HCT116 (cell line): ENCODE results near the gene KCNK5. TPM values are rescaled to one million over a fixed set of nuclear protein-coding genes. Genes with fewer than 3 reads are reported as not detected.

ENCODE experiments used
- ATAC-seq: fragments of 200-7000 bp; cut with Tn5 transposase; 2 replicates; pipeline ENCODE4 v1.9.1; 2020; ENCODE audit warnings: mild to moderate bottlenecking, moderate library complexity
- BruUV-seq: library from RNA; stranded (reverse); fragments of 400-500 nt; replicated peaks from 2 replicates; lab custom pipeline; 2021; lab: Mats Ljungman, UMichigan
- CTCF ChIA-PET: fragments of 300-600 bp; sonication (Branson Sonifier 250); formaldehyde crosslinking; loops from one replicate; lab custom pipeline; 2021; ENCODE audit warnings: antibody characterized with exemption; lab: Charles Lee
- POLR2A ChIA-PET: fragments of 300-600, 350-600 bp; sonication (Branson Sonifier 250); formaldehyde crosslinking; loops from one replicate; lab custom pipeline; 2021; ENCODE audit warnings: antibody characterized with exemption; lab: Charles Lee
- RAD21 ChIA-PET, 2 experiments: fragments of 300-600 bp; sonication (Branson Sonifier 250); formaldehyde crosslinking; loops; one replicate each; lab custom pipeline; 2023; ENCODE audit warnings: low total read pairs in 2 of 2; ENCODE audit not compliant: uncharacterized antibody in 2 of 2, unreplicated experiment in 2 of 2, low non-redundant PET in 1 of 2; lab: Charles Lee
- DNase-seq: peaks from one replicate; pipeline ENCODE4 v3.0.0-alpha.2; 2010; ENCODE audit warnings: low read depth, low spot score
- H2AFZ ChIP-seq: fragments of 200-600 bp; shearing (Covaris generic), sonication (generic); 2 replicates; pipeline ENCODE4 v1.6.1; 2017; ENCODE audit warnings: low read depth, mixed run types, mixed read lengths, antibody characterized with exemption, low read length; ENCODE audit not compliant: poor library complexity, severe bottlenecking
- H3K27ac ChIP-seq: 2 replicates; pipeline ENCODE4 v1.5.1; 2012; ENCODE audit warnings: low read depth, low read length
- H3K27me3 ChIP-seq: fragments of 200-600 bp; sonication (generic); 2 replicates; pipeline ENCODE4 v1.6.1; 2016; ENCODE audit warnings: mixed run types, low read length, mixed read lengths; ENCODE audit not compliant: insufficient read depth
- H3K36me3 ChIP-seq, 2 experiments: fragments of 200-500 bp in 1 of 2; fragments of 200-600 bp in 1 of 2; sonication (Bioruptor generic) in 1 of 2; sonication (generic) in 1 of 2; 2 replicates each; pipeline versions ENCODE4 v1.5.1 to v1.6.1; 2014 to 2016; ENCODE audit warnings: low read length in 2 of 2, inconsistent platforms in 1 of 2, mixed read lengths in 1 of 2, mixed run types in 1 of 2; ENCODE audit not compliant: insufficient read depth in 2 of 2, control insufficient read depth in 1 of 2
- H3K4me1 ChIP-seq, 2 experiments: fragments of 200-600 bp in 1 of 2; sonication (generic) in 1 of 2; 2 replicates each; pipeline versions ENCODE4 v1.5.1 to v1.6.1; 2012 to 2017; ENCODE audit warnings: low read length in 2 of 2, inconsistent platforms in 1 of 2, mild to moderate bottlenecking in 1 of 2, mixed read lengths in 1 of 2, mixed run types in 1 of 2, moderate library complexity in 1 of 2; ENCODE audit not compliant: insufficient read depth in 2 of 2, control insufficient read depth in 1 of 2
- H3K4me2 ChIP-seq: fragments of 200-600 bp; sonication (generic); 2 replicates; pipeline ENCODE4 v1.6.1; 2017; ENCODE audit warnings: mixed run types, low read length, mixed read lengths
- H3K4me3 ChIP-seq, 2 experiments: fragments of 200-600 bp in 1 of 2; sonication (generic) in 1 of 2; replicated peaks in 1 of 2; 2 replicates each; pipeline ENCODE4 v1.5.1; 2011 to 2016; ENCODE audit warnings: low read length in 2 of 2, control low read depth in 1 of 2, low read depth in 1 of 2, mild to moderate bottlenecking in 1 of 2, mixed read lengths in 1 of 2, mixed run types in 1 of 2
- H3K79me2 ChIP-seq: fragments of 200-600 bp; sonication (generic); 2 replicates; pipeline ENCODE4 v1.6.1; 2017; ENCODE audit warnings: mild to moderate bottlenecking, mixed run types, low read length, moderate library complexity, mixed read lengths; ENCODE audit not compliant: insufficient read depth
- H3K9ac ChIP-seq: fragments of 200-600 bp; sonication (generic); 2 replicates; pipeline ENCODE4 v1.6.1; 2016; ENCODE audit warnings: low read length, mixed read lengths
- H3K9me2 ChIP-seq: fragments of 200-600 bp; sonication (generic), shearing (Covaris generic); 2 replicates; pipeline ENCODE4 v1.6.1; 2017; ENCODE audit warnings: mixed run types, mild to moderate bottlenecking, moderate library complexity; ENCODE audit not compliant: insufficient read depth
- H3K9me3 ChIP-seq, 2 experiments: fragments of 200-500 bp in 1 of 2; fragments of 200-600 bp in 1 of 2; sonication (Bioruptor generic) in 1 of 2; sonication (generic) in 1 of 2; 2 replicates each; pipeline ENCODE4 v1.6.1; 2014 to 2017; ENCODE audit warnings: low read length in 2 of 2, mixed read lengths in 2 of 2, inconsistent platforms in 1 of 2, low read depth in 1 of 2, mild to moderate bottlenecking in 1 of 2, mixed run types in 1 of 2, moderate library complexity in 1 of 2; ENCODE audit not compliant: control insufficient read depth in 1 of 2, insufficient read depth in 1 of 2
- H4K20me1 ChIP-seq: fragments of 200-600 bp; sonication (generic), shearing (Covaris generic); 2 replicates; pipeline ENCODE4 v1.6.1; 2017; ENCODE audit warnings: mixed run types, mild to moderate bottlenecking, moderate library complexity; ENCODE audit not compliant: insufficient read depth
- ATF3 ChIP-seq: IDR thresholded peaks from 2 replicates; pipeline ENCODE4 v1.6.1; 2012
- CEBPB ChIP-seq: IDR thresholded peaks from 2 replicates; pipeline ENCODE4 v1.6.1; 2012; ENCODE audit warnings: low read depth
- EGR1 ChIP-seq: IDR thresholded peaks from 2 replicates; pipeline ENCODE4 v1.6.1; 2012; ENCODE audit warnings: low read depth
- ELF1 ChIP-seq: IDR thresholded peaks from 2 replicates; pipeline ENCODE4 v1.6.1; 2012; ENCODE audit warnings: low read depth, borderline replicate concordance
- EZH2 ChIP-seq: fragments of 200-600 bp; sonication (generic); IDR thresholded peaks from 2 replicates; pipeline ENCODE4 v1.6.1; 2017; ENCODE audit warnings: antibody characterized with exemption, mixed run types
- JUND ChIP-seq: IDR thresholded peaks from 2 replicates; pipeline ENCODE4 v1.6.1; 2012
- MAX ChIP-seq: IDR thresholded peaks from 2 replicates; pipeline ENCODE4 v1.6.1; 2012
- POLR2A ChIP-seq: IDR thresholded peaks from 2 replicates; pipeline ENCODE4 v1.7.0; 2011; ENCODE audit warnings: borderline replicate concordance; ENCODE audit not compliant: insufficient read depth, insufficient read length; ENCODE audit errors: extremely low read depth
- POLR2AphosphoS5 ChIP-seq: IDR thresholded peaks from 2 replicates; pipeline ENCODE4 v1.6.1; 2011; ENCODE audit warnings: mild to moderate bottlenecking, low read depth, low read length, moderate library complexity
- REST ChIP-seq: IDR thresholded peaks from 2 replicates; pipeline ENCODE4 v1.6.1; 2012; ENCODE audit warnings: low read depth
- SRF ChIP-seq: IDR thresholded peaks from 2 replicates; pipeline ENCODE4 v1.6.1; 2012; ENCODE audit warnings: low read depth
- TCF7L2 ChIP-seq: IDR thresholded peaks from 2 replicates; pipeline ENCODE4 v1.7.0; 2011; ENCODE audit warnings: borderline replicate concordance, inconsistent platforms; ENCODE audit not compliant: insufficient read depth, insufficient read length; ENCODE audit errors: extremely low read depth
- YY1 ChIP-seq: IDR thresholded peaks from 2 replicates; pipeline ENCODE4 v1.6.1; 2011; ENCODE audit warnings: low read length, low read depth, moderate library complexity, mild to moderate bottlenecking; ENCODE audit not compliant: insufficient replicate concordance; ENCODE audit errors: extremely low read depth
- ZBTB33 ChIP-seq: IDR thresholded peaks from 2 replicates; pipeline ENCODE4 v1.6.1; 2011; ENCODE audit warnings: mild to moderate bottlenecking, low read length, moderate library complexity; ENCODE audit not compliant: insufficient replicate concordance; ENCODE audit errors: extremely low read depth
- ZNF274 ChIP-seq: fragments of 200-500 bp; sonication (Bioruptor generic); IDR thresholded peaks from 2 replicates; pipeline ENCODE4 v1.6.1; 2014; ENCODE audit warnings: mild to moderate bottlenecking, low read depth, low read length, inconsistent platforms
- intact Hi-C: fragments of 100-400 bp; cut with micrococcal nuclease; formaldehyde crosslinking; loops from 2 replicates; pipeline ENCODE4 v1.10.0; 2022
- total RNA-seq: library from RNA; stranded (reverse); gene quantifications from one replicate; pipeline ENCODE4 v1.2.1, GENCODE V29; 2021; ENCODE audit not compliant: unreplicated experiment

Gene KCNK5
- total RNA-seq, 1 experiment from 2014 or later, result 9.5 TPM

- Histone ChIP-seq H4K20me1 (no peaks in the 10 kb centered on the region), H3K4me3 (no peak overlapping the region), H3K4me1 (peaks cover 10 to 22% of the 10 kb centered on the region in 2 experiments; a peak in 3 of 4 replicates), H3K79me2 (peaks cover 90% of the 10 kb centered on the region), H3K4me2 (no peak overlapping the region), H3K9ac (no peak overlapping the region), H3K36me3 (0 out of 4 replicates have a peak, but pooled peaks cover 0 to 5% of the 10 kb centered on the region in 2 experiments), H3K9me2 (no peaks in the 10 kb centered on the region), H3K9me3 (no peaks in the 10 kb centered on the region), H3K27ac (no peak overlapping the region), H2AFZ (no peak overlapping the region), H3K27me3 (no peaks in the 10 kb centered on the region)
- BruUV-seq, result no TSS peak
- TF ChIP-seq TCF7L2 (no peak), EGR1 (no peak), SRF (no peak), POLR2AphosphoS5 (no peak), ZNF274 (no peak), JUND (no peak), EZH2 (no peak), ATF3 (no peak), CEBPB (no peak), MAX (no peak), YY1 (no peak), REST (no peak), POLR2A (no peak), ELF1 (no peak), ZBTB33 (no peak)
- no peak for DNase-seq
- ChIA-PET RAD21 (no interaction called here), POLR2A (no interaction called here), CTCF (no interaction called here)
- intact Hi-C loops, result no loop called here
- no peak for ATAC-seq
These were observed 8.2 kb downstream of the KCNK5 start for GRCh38 chr6:39221115-39221514.
